GM13976 (cell line): ENCODE measurements around the gene TTLL9.

Source experiments
- DNase-seq: peaks from one replicate; pipeline ENCODE4 v3.0.0; 2012; ENCODE audit warnings: low spot score
- CTCF ChIP-seq: IDR thresholded peaks from 2 replicates; pipeline ENCODE4 v1.5.1; 2012; ENCODE audit warnings: borderline replicate concordance, mild to moderate bottlenecking; ENCODE audit not compliant: insufficient read depth; ENCODE audit errors: extremely low read depth, missing control alignments, control extremely low read depth
- in situ Hi-C: fragments of 300-500 bp; cut with MboI; formaldehyde crosslinking; loops from one replicate; pipeline ENCODE4 v1.12.0; 2022; ENCODE audit warnings: low sequenced_read_pairs, mixed read lengths, inconsistent platforms; ENCODE audit not compliant: unreplicated experiment

TTLL9 gene

GRCh38 chr20:31841928-31842327 lies 28.5 kb upstream of the TTLL9 start:
- no peak for TF ChIP-seq CTCF
- DNase-seq, result no peak

GRCh38 chr20:31842471-31843157 lies 27.8 kb upstream of the TTLL9 start:
- no peak for TF ChIP-seq CTCF
- DNase-seq, result no peak
- in situ Hi-C loops, result loop anchor here (25.0 kb wide), 1 partner anchor 820 kb away; the partner anchor contains the start of gene C20orf203

More at GRCh38 chr20:31841928-31842327, 28.5 kb upstream of the TTLL9 start:
- in situ Hi-C loops, result loop anchor here (25.0 kb wide), 1 partner anchor 820 kb away; the partner anchor contains the start of gene C20orf203

- in situ Hi-C loops, result loop anchor here (25.0 kb wide), 1 partner anchor 819 kb away; the partner anchor contains the start of gene C20orf203
- no peak for TF ChIP-seq CTCF
- no peak for DNase-seq
These were observed 27.1 kb upstream of the TTLL9 start for GRCh38 chr20:31843288-31843687.

GRCh38 chr20:31843881-31844280 lies 26.6 kb upstream of the TTLL9 start:
- in situ Hi-C loops, result loop anchor here (25.0 kb wide), 1 partner anchor 818 kb away; the partner anchor contains the start of gene C20orf203
- no peak for TF ChIP-seq CTCF
- no peak for DNase-seq

GRCh38 chr20:31844737-31845299 lies 25.6 kb upstream of the TTLL9 start:
- in situ Hi-C loops, result loop anchor here (25.0 kb wide), 1 partner anchor 817 kb away; the partner anchor contains the start of gene C20orf203
- no peak for DNase-seq
- no peak for TF ChIP-seq CTCF

- in situ Hi-C loops, result loop anchor here (25.0 kb wide), 1 partner anchor 817 kb away; the partner anchor contains the start of gene C20orf203
- TF ChIP-seq CTCF, result no peak
- no peak for DNase-seq
These were observed 25.1 kb upstream of the TTLL9 start, which contains the start of gene FOXS1 for GRCh38 chr20:31845300-31845863. Gene FOXS1 (minus strand): TSS chr20:31845604. CDS start chr20:31845542, 62 bp downstream.
